GM21390 (cell line): ENCODE results near the gene TUBB2A.

Source experiments
- ATAC-seq: cut with Tn5 transposase; IDR thresholded peaks from one replicate; pipeline ENCODE4 v1.9.1; 2021; ENCODE audit not compliant: unreplicated experiment

TUBB2A gene

DNA sequence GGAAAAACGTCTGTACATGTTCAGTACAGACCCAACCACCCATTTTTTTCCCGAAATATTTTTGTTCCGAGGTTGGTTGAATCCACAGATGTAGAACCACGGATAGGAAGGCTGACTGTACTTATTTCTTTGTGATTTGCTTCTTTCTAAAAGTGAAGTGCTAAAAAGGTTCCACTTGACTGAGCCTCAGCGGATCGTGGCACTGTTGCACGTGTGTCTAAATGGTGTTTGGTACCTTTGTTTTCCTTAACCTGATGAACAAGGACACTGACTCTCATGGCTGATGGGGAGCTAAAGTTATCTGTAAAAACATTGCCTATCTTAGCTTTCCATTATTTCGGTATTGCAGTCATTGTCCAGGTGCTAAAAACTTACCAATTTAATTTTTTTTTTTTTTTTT lies 32.7 kb downstream of the TUBB2A start:
- no peak for ATAC-seq

DNA sequence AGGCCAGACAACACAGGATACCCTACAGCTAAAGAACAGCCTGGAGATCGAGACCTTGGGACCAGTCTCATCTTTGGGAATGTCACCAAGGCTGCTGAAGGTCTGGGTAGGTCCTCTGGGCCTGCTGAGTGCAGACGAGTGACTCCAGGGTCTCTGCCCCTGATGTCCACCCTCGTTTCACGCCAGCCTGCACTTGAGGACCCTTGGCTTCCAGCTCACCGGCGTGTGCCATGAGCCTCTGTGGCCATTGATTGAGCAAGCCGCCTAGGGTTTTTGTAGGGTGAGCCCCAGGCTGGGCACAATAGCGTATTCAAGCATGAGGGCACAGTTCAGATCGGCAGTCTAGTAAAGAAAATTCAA lies 34.5 kb downstream of the TUBB2A start:
- ATAC-seq, result no peak

DNA sequence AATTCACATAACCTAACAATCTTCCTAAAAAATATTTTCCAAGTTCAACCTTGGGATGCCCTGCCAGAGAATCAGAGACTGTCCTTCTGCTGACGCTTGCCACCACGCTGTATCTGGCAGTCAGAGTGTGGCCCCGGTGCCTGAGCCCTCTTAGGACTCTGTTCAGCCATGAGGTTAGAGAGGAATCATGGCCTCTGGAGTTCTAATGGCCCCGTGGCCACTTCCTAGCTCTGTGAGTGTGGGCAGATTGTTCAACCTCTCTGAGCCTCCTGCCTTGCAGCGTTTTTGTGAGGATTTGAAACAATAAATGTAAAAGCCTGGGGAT lies 36.6 kb downstream of the TUBB2A start:
- no peak for ATAC-seq

DNA sequence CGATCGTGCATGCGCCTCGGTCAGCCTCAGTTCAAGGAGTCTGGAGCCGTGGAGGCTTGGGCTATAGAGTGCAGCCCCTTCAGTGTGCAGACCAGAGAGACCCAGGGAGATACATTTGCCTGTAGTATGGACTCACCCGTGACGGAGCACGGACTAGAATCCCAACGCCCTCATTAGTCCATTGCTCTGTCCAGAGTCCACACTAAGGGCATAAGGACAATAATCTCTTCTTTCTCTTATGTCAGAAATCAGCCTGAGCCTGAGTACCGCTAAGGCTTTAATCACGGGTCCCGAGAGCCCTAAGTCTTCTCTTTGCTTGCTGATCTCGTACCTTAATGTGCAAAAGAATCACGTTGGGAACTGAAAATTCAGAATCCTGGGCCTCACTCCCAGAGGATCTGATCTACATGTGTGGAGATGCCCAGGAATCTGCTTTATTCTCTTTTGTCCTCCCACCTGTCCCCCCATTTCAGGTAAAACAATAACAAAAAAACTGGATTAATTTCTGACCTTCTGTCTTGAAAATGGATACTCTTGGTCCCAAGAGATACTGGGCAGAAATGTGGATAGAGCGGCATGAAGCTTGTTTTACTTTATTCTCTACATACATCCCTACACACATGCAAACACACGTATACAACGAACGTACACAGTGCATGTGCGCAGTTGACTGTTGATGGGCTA lies 38.2 kb downstream of the TUBB2A start:
- peak; percentile 32 for ATAC-seq

DNA sequence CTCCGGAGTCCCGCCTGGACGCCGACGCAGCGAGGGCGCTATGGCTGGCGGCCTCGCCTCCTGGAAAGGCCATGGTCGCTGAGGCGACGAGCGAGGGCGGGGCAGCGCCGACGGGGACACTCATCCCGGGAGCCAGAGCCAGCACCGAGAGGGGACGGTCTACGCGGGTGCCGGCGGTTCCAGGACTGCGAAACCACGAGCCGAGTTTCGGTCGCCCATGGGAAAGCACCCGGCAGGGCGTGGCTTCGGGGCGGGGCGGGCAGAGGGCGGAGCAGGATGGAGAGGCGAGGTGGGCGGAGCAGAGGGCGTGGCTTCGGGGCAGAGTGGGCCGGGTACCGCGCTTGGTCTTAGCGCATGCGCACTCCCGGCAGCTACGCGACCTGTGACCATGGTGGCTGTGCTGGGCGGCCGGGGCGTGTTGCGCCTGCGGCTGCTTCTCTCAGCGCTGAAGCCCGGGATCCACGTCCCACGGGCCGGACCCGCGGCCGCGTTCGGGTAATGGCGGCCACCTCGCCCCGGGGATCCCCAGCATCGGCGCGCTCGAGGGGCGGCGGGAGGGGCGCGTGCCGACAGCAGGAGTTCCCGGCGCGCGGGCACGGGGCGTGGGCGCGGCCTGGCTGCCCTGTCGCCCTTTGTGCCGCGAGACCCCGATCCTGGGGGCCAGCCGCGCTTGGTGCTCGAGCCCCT lies 38.8 kb downstream of the TUBB2A start, which contains the start of gene BPHL:
Gene BPHL (plus strand): TSS at position 359 of the 687 bp plus-strand sequence. CDS start 30 bp downstream, at position 389.
- ATAC-seq, result peak; percentile 89

DNA sequence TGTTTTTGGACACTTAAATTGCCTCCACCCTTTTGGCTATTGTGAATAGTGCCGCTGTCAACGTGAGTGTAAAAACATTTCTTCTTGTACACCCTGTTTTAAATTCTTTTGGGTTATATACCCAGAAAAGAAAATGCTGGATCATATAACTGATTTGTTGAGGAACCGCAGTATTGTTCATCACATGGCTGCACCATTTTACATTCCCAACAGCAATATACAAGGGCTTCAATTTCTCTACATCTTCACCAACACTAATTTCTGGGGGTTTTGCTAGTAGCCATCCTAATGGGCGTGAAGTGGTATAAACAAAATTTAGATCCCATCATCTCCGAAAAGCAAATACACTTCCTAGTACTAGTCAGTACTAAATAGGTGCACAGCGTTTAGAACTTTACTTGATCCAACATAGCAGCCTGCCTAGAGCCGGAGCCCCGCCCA lies 39.4 kb downstream of the TUBB2A start:
- ATAC-seq, result no peak

DNA sequence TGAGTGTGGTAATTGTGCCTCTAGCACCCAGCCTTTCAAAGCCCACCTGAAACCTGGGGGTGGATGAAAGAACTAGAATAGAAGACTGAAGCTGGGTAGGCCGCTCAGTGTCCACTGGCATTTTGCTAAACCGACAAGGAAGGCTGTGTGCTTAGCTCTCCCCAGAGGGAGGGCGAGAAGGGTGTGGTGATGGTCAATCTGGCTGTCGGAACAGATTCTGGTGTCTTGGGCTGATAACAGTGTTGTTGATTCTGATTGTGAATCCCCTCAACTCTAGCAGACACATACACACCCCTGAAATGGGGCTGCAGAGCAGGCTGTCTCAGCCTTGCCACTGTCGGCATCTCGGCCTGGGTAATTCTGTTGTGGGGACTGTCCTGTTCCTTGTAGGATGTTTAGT lies 43.0 kb downstream of the TUBB2A start:
- ATAC-seq, result no peak

DNA sequence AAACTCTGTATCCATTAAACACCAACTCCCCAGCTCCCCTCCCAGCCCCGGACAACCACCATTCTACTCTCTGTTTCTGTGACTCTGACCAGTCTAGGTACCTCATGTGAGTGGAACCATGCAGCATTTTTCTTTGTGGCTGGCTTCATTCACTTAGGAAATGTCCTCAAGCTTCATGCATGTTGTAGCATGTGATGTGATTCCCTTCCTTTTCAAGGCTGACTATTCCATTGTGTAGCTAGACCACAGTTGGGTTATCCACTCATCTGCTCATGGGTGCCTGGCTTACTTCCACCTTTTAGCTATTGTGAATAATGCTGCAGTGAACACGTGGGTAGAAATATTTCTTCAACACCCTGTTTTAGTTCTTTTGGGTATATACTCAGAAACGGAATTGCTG lies 47.6 kb downstream of the TUBB2A start:
- ATAC-seq, result no peak

DNA sequence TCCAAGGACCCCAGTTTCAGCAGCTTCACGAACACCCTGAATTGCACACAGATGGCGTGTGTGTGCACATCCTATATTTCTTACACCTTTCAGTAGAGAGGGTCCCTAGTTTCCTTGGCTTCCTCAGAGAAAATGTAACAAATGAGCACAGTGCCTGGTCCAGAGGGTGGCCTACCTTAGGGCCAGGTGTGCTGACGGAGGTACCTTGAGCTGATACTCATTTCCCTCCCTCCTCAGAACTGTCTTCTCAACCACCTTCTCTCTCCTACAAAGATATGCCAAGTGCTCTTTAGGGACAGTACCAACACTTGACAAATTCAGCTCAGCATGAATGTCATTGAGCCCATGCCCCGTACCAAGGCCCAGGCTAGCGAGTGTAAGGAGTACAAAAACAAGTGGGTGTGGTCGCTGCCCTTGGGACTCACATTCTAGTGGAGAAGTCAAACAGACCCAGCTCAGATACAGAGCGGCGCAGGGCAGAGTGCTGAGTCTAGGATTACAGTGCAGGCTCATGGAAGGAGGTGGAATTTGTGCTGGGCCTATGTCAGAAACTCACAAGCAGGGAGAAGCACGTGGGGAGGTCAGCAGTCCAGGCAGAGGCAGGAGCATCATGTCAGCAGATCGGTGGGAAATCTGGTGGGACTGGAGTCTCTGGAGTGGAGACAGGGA lies 48.5 kb downstream of the TUBB2A start:
- no peak for ATAC-seq
